GM19395 (cell line): ENCODE measurements around the gene SPDYE2B.
A peak's percentile ranks its signal among the peaks of the same experiment; 100 is the strongest.
"Not testable (repeated sequence)": the region's sequence is repeated elsewhere in the genome, so short reads cannot be mapped to it uniquely, and the experiment has no call there.

Experiments used
- ATAC-seq: cut with Tn5 transposase; IDR thresholded peaks from one replicate; pipeline ENCODE4 v1.9.1; 2021; ENCODE audit warnings: mild to moderate bottlenecking, moderate library complexity; ENCODE audit not compliant: unreplicated experiment

SPDYE2B gene

GRCh38 chr7:102649924-102650323, at the start of gene SPDYE2B:
SPDYE2B (plus strand) TSS chr7:102650319; CDS start chr7:102652349, 2,030 bp downstream.
- ATAC-seq = not testable (repeated sequence)

GRCh38 chr7:102602317-102602716, 47.8 kb upstream of the SPDYE2B start:
- not testable (repeated sequence) for ATAC-seq

DNA sequence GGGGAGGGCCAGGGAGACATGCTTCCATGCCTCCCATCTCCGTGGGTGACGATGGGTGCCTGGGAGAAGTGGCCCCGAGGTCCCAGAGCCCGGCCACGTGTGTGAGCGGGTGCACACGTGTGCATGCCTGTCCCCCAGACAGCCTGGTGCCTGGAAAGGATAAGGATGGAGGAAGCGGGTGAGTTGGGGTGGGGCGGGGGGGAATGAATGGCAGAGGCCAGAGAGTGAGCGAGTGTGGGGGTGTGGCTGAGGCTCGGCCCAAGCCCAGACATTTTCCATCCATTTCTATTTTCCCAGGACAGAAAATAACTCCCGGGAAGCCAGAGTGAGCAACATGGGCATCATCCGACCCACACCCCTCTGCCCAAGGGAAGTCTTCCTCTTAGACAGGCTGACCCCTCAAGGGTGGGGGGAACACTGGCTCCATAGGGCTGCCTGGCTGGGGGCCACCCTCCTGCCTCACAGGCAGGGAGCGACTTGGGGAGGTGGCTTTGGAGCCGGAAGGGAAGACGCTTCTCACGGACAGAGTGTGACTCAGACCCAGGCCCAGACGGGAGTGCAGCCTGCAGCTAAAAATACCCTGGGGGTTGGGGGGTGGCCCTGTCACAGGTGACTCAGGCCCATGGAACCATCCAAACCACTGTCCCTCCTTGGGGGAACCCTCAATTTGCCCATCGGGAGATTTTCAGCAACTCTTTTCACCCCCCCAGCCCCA, 45.5 kb upstream of the SPDYE2B start:
- ATAC-seq = not testable (repeated sequence)

DNA sequence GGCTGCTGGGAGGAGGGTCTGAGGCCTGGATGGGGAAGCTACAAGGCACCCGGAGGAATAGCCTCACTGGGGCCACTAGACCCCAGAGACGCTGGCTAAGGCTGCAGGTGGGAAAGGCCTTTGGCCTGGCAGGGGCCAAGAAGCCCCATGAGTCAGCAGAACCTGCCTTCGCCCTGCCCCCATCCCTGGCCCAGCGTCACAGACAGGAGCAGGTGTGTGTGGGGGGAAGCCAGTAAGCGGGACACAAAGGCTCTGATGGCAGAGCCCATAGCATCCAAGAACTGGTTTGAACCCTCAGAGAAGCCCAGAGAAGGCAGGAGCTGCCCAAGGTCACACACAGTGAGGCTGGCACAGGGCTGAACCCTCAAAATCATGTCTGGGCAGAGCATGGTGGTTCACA, 43.3 kb upstream of the SPDYE2B start:
- ATAC-seq = not testable (repeated sequence)

GRCh38 chr7:102609734-102610133, 40.4 kb upstream of the SPDYE2B start:
- not testable (repeated sequence) for ATAC-seq

- not testable (repeated sequence) for ATAC-seq
Measured at GRCh38 chr7:102610441-102610840, 39.7 kb upstream of the SPDYE2B start.

DNA sequence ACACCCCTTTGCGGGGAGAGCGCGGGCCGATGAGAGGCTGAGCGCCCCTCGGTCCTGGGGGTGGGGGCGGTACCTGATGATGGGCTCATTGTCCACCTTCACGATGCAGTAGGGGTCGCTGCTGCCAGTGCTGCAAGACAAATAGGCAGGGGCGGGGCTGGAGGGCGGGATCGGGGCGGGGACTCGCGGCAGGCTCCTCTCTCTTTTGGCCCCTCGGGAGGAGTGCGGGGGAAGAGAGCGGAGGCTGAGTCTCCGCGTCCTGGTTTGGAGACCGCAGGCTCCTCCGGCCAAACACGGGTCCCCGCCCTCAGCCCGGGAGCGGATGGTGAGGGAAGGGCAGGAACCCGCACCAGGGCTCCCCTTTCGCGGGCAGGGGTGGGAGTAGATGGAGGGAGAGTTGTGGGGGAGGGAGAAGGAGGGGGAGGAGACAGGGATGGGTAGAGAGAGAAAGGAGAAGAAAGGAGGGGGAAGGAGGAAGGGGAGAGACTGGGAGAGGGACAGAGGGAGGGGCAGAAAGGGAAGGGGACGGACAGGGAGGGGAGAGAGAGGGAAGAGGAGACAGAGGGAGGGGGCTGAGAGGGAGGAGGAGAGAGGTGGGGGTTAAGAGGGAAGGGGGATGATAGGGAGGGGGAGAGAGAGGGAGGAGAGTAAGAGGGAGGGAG, 39.0 kb upstream of the SPDYE2B start:
- peak; percentile 30 for ATAC-seq

GRCh38 chr7:102611675-102612325, 38.3 kb upstream of the SPDYE2B start:
- not testable (repeated sequence) for ATAC-seq

- ATAC-seq = peak; percentile 74
Measured at GRCh38 chr7:102613575-102614345, 36.4 kb upstream of the SPDYE2B start.

DNA sequence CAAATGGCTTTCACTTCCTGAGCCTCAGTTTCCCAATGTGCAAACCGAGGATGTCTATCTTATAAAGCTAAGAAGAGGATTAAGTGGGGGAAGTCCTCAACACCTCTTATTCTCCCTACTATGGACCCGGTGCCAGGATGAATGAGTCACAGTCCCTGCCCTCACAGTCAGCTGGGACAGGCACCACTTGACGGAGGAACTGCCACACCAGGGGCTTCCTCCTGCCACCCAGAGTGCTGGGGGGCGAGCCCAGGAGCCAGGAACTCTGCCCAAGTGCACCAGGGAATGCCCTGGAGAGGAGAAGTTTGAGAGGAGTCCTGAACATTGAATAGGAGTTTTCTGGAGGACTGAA, 35.8 kb upstream of the SPDYE2B start:
- ATAC-seq = peak; percentile 29

DNA sequence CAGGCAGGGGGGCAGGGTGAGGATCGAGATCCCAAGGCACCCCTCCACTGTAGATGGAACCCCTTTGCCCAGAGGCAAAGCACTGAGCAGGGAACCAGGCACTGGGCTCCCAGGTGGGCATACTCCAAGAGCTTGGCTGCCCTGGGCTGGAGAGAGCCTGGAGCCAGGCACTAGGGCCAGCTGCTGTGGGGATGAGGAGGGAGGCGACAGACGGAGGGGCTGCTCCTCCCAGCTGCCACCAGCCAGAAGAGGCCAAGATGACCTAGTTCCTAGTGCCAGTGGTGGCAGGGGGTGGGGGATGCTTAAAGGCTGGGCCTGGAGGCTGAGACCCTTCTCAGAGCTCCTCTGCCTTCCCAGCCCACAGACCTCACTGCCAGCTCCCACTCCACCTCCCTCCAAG, 35.2 kb upstream of the SPDYE2B start:
- ATAC-seq = not testable (repeated sequence)

- ATAC-seq = not testable (repeated sequence)
Measured at GRCh38 chr7:102615930-102616329, 34.2 kb upstream of the SPDYE2B start.

GRCh38 chr7:102616507-102617125, 33.5 kb upstream of the SPDYE2B start, which contains the start of gene RASA4:
RASA4 (minus strand) TSS chr7:102616756; CDS start chr7:102616689, 67 bp downstream.
- peak; percentile 42 for ATAC-seq

GRCh38 chr7:102618122-102618521, 32.0 kb upstream of the SPDYE2B start:
- not testable (repeated sequence) for ATAC-seq

DNA sequence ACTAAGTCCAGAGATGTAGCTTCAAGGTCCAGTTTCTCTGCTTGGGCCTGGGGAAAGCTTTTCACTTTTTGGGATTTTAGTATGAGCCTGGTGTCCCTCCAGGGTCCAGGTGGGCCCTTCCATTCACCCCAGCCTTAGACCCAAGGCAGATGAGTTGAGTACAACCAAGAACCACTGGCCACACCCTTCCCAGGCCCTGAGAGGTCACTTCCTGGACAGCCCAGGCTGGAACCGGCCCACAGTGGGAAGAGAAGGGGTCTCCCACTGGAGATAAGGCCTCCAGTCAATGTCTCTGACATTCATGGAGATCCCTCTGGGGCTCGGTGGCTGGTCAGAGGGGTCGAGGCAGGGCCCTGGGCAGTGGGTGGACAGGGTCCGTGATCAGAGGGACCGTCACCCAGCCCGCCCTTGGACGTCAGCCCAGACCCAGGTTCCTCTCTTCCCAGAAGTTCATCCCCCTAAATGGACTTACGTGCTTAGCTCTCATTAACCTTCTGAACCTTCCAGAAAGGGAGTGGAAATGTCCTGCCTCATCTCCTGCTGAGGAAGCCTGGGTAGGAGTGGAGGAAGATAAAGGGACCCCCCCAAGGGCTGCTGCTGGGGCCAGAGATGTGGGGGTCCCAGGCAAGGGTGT, 22.7 kb upstream of the SPDYE2B start:
- not testable (repeated sequence) for ATAC-seq

- ATAC-seq = not testable (repeated sequence)
Measured at GRCh38 chr7:102630622-102631021, 19.5 kb upstream of the SPDYE2B start.

- not testable (repeated sequence) for ATAC-seq
Measured at GRCh38 chr7:102634299-102634698, 15.8 kb upstream of the SPDYE2B start.

GRCh38 chr7:102635354-102635753, 14.8 kb upstream of the SPDYE2B start:
- ATAC-seq = not testable (repeated sequence)

DNA sequence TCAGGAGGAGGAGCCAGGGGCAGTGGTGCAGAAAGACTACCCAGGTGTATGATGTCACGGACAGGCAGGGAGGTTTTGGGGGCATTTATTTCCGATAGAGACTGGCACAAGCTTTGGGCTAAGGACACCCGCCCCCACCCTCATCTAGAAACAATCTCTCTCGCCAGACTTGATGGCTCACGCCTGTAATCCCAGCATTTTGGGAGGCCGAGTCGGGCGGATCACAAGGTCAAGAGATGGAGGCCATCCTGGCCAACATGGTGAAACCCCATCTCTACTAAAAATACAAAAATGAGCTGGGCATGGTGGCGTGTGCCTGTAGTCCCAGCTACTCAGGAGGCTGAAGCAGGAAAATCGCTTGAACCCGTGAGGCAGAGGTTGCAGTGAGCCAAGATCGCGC, 13.2 kb upstream of the SPDYE2B start:
- ATAC-seq = not testable (repeated sequence)

DNA sequence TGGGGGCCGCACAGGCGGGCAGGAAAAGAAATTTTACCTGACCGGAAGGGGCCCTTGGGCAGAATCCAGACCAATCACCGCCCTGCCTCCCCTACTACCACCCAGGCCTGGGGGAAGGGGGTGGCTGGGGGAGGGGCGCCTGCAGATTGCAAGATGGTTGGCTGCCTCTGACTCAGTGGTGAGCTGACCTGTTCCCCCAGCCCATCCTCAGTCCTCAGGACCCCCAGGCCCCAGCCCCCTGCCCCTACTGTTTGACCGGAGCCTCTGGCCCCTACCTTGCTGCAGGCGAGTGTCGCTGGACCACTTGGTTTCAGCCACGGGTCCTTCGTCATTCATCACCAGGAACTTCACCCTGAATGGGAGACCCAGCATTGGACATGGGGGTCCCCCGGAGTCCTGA, 11.3 kb upstream of the SPDYE2B start:
- ATAC-seq = not testable (repeated sequence)
